T-helper 9 cell (primary cell): Measurements from ENCODE around the gene ZFR2.
A peak's percentile ranks its signal among the peaks of the same experiment; 100 is the strongest.

Source experiments
- DNase-seq: peaks from one replicate; pipeline ENCODE4 v3.0.0-alpha.2; 2020

The ZFR2 gene

DNA sequence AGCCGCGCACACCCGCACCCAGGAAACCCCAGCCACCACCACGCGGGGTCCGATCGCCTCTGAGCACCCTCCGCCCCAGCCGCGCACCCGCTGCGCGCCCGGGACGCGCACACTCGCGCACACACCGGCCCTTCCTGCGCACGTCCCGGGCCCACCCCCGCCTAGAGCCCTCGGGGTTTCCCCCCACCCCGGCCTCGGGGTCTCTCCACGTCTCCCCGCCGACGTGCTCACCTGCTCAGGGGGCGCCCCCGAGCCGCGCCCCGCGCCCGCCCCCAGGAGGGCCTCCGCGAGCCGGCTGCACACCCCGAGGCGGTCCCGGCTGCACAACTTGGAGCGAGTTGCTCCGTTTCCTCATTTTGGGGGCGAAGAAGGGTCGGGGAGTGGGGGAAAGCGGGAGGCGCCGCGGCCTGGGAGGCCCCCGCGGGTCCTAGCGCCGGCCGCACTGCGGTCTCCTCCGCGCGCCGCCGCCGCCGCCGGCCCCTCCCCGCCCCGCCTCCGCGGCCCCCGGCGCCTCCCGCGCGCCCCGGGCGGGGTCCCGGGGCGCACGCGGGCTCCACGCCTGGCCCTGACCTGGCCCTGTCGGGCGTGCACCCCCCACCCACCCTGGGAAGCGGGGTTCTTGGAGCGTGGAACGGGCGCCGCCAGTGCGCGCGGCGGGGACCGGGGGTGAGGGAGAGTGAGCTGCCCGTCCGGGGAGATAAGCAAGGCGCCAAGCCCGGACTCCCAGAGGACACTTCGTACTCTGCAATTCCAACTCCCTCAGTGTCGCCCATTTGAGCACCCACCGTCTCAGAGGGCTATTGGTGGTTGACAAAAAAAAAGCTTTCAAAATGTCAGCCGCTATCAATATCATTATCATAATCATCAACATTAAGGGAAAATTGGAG is 82.7 kb downstream of the ZFR2 start, which contains the start of gene MATK:
Gene MATK, minus strand, starts transcription at position 444 of the 887 bp plus-strand sequence. CDS start 1,246 bp downstream, outside the sequence.
- no peak for DNase-seq

DNA sequence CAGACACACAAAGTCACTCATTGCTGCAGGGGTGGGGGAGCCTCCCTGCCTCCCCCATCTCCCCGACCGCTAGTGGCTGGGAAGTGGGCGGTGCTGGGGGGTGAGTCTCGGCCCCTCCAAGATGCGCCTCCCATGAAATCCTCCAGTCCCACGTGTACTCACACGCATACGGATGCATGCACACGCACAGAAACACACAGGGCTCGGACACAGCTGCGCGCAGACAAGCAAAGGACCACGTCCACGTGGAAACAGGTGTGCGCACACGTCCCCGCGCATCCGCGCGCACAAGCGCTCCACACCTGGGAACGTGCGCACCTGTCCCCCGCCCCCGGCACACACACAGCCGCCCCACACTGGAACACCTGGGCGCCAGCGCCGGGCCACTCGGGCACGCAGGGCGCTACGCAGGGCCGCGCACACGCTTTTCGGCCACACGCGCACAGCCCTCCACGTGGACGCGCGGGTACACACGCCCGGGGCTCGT is 83.3 kb downstream of the ZFR2 start:
- no peak for DNase-seq

DNA sequence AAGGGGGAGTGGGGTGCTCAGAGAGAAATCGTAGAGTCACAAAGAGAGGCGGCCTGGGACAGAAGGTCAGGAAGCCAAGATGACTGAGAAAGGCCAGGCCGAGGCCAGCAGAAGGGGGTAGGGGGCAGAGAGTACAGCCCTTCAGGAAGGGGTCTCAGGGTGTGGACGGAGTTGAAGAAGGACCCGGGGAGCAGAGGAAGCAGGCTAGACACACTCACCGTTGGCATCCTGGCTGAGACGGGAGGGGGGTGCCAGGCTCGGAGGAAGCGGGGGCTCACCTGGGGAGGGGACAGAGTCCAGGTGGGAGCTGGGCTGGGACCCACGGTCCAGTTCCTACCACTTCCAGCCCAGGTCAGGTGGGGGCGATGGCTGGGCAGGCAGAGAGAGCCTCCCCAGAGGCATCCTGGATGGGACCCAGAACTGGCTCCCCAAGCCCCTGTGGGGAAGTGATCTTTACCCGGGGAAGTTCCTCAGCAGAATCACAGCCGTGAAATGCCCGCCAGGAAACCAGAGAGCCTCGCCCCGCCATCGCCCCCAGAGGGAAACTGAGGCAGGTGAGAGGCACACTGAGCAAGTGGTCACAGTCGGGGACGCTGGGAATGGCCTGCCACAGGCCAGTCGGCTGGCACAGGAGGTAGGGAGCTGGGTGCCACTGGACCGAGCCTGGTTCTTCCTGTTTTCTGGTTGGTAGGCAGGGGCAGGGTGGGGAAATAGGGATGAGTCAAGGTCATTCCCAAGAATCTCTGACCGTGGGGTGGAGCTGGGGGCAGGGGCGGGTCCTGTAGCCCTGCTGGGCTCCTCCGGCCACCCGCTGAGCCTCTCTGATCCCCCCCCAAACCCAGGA is 84.0 kb downstream of the ZFR2 start:
- DNase-seq = no peak

DNA sequence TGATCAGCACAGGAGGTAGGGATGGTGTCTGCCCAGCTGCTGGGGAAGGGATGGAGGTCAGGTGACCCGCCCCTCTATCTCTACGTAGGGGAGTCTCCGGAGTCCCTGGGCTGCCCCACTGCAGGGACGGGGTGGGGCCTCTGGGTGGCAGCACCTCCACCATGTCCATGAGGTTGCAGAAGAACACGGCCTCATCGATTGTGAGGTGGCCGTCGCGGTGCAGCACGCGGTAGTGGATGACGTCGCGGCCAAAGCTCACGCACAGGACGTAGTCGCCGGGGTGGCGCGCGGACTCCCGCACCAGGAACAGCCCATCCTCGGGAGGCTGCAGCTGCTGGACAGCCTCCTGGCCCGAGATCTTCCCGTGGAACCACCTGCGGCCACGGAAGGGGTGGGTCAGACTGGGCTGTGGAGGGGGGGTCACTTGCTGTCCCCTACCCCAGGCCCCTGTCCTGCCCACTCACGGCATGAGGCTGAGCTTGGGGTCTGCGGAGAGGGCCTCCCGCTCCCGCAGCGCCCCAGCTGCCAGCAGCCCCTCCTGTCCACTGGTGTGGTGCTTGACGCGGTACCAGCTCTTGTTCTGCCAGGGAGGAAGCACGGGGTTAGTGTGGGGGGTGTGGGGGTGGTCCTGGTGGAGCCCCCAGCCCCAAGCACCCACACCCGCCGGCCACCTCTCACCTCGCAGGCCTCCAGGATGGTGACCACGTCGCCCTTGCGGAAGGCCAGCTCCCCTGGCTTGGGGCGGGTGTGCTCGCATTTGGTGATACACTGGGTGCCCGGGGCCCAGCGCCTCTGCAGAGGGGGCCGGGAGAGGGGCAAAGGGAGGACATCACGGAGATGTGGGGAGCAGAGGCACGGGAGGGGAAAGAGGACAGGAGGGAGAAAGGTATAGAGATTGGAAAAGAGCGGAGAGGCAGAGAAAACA is 84.9 kb downstream of the ZFR2 start:
- DNase-seq = peak; percentile 16

DNA sequence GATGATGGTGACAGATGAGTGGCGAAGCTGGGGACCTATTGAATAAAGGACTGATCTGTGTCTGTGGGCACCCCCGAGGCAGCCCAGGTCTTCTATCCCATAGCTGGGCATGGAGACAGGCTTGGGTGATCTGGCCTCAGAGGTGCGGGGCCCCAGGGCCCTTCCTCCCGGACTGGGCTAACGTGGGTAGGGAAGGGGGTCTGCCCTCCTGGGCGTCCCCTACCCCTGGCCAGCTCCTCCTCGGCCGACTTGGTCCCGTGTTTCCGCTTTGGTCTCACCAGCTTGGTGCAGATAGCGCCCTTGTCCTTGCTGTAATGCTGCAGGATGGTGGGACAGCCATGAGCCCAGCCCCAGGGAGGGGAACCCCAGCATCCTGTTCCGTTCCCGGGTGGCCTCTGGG is 85.9 kb downstream of the ZFR2 start:
- no peak for DNase-seq

DNA sequence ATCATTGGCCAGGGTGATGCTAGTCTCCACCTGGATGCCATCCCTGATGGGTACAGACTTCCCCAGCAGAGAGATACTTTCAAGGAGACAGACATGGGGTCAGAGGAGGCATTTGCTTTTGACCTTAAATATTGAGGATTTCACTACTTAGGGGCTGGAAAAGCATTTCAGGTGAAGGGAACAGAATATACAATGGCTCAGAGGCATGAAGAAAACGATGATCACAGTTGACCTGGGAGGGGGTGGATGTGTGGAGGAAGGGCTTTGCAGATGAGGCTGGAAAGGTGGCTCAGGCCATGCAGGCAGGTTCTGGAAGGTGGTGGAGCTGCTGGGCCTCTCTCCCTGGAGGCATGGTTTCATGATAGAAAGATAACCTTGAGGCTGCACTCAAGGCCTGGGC is 86.5 kb downstream of the ZFR2 start:
- no peak for DNase-seq

DNA sequence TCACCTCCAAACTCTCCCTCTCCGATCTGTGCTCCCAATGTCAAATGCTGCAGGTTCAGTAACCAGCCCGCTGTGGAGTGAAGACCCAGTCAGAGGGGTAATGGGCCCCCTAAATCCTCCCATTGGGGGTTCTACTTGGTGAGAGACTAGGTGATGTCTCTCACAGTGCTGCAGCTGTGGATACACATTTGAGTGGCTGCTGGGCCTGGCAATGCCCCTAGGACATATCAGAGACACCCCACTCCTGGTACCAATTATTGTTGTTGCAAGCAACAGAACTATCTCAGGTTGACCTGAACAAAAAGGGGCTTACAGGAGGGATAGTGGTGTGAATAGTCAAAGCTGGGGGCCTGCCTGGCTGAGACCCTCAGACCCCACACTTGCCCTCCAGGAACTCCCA is 87.2 kb downstream of the ZFR2 start:
- no peak for DNase-seq

DNA sequence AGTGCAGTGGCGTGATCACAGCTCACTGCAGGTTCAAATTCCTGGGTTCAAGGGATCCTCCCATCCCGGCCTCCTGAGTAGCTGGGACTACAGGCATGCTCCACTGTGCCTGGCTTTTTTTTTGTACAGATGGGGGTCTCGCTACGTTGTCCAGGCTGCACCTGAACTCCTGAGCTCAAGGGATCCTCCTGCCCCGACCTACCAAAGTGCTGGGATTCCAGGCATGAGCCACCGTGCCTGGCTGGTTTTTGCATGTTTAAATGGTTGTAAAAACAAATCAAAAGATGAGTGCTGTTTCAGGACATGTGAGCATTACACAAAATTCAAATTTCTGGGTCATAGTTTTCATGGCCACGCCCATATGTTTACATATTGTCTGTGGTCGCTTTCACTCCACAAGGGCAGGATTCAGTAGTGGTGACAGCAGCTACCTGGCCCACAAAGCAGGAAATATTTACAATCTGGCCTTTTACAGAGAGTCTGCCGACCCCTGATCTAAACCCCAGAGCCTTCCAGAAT is 88.0 kb downstream of the ZFR2 start:
- no peak for DNase-seq

DNA sequence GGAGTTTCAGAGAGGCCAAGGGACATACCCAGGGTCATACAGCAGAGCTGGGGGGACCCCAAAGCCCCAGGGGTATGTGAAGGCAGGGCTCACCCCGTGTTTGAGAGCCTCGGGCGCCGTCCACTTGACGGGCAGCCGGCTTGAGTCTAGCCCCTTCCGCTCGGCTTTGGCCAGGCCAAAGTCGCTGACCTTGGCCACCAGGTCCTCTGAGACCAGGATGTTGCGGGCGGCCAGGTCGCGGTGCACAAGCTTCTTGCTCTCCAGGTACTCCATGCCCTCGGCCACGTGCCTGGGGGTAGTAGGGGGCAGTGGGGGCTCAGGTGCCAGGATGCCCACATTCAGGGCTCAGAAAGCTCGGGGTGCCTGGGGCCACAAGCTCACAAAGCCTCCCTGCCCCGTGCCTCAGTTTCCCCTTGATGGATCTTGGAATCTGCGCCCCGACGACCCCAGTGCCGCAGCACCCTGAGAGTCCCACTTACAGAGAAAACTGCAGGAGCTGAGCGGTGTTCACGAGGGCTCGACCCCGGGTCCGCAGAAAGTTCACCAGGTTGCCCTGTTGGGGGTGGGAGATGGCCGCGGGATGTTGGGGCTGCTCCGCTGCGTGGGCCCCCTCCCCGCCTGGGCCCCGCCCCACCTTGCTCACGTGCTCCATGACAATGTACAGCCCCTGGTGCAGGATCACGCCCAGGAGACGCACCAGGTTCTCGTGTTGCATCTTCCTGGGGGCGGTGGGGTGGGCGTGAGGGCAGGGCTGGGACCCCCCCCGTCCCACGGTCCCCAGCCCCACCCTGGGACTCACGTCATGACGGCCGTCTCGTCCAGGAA is 89.7 kb downstream of the ZFR2 start:
- DNase-seq = no peak

DNA sequence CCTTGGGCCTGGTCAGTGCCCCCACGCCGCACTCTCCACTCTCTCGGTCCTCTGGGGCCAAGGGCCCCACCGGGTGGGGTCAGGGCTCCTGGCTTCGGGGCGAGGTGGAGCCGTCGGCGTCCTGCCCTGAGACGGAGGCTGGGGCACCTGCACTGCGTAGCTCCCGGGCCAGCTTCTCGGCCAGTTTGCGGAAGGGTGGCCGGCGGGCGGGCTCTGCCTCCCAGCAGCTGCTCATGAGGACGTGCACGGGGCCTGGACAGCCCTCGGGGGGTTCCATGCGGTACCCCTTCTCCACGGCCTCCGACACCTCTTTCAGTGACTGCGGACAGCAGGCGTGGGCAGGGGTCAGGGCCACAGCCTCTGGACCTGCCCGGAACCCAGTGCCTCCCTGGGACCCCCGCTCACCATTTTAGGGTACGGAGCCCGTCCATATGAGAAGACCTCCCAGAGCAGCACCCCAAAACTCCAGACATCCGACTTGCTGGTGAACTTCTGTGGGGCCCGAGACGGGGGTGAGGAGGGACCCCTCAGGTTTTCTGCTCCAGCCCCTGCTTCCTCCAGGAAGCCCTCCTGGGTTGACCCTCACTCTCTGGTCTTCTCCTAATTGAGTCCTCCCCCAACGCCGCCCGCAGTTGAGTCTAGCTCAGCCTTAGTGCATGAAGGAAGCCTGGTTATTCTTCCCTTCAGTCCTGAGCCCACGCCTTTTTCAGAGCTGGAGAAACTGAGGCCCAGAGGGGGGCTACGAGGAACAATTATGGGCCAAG is 90.6 kb downstream of the ZFR2 start:
- no peak for DNase-seq

DNA sequence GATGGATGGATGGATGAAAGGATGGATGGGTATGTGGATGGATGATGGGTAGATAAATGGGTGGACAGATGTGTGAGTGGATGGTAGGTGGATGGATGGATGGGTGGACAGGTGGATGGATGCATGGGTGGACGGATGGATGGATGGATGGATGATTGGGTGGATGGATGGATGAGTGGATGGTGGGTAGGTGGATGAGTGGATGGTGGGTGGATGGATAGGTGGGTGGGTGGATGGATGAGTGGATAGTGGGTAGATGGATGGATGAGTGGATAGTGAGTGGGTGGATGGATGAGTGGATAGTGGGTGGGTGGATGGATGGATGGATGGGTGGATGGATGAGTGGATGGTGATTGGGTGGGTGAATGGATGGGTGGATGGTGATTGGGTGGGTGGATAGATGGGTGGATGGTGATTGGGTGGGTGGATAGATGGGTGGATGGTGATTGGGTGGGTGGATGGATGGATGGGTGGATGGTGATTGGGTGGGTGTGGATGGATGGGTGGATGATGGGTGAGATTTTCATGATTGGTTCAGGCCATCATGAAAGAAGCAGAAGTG is 92.3 kb downstream of the ZFR2 start:
- DNase-seq = no peak

DNA sequence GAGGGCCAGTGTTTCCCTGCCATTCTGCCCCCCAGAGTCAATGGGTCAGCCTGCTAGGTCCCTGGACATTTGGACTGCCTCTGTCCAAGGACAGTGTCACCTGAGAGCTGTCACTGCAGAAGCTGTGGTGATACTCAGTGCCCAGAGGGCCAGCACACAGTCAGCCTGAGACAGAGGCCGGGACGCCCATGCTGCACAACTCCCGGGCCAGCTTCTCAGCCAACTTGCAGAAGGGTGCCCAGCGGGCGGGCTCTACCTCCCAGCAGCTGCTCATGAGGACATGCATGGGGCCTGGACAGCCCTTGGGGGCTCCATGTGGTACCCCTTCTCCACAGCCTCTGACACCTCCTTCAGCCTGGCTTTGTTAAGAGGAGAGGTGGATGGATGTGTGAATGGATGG is 93.0 kb downstream of the ZFR2 start:
- DNase-seq = no peak

DNA sequence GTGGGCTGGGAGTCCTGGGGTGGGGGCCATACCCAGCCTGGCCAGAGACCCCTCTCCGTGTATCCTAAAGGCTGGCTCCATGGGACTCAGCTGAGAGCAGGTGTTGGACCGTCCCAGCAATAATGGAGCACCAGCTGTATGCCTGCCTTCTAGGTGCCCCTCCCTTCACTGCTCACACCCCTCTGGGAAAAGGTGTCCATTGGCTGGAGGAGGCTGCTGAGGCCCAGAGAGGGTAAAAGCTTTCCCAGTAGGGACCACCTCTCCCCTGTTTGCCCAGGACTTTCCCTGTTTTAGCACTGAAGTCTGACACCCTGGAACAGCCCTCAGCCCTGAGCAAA is 93.5 kb downstream of the ZFR2 start:
- no peak for DNase-seq

DNA sequence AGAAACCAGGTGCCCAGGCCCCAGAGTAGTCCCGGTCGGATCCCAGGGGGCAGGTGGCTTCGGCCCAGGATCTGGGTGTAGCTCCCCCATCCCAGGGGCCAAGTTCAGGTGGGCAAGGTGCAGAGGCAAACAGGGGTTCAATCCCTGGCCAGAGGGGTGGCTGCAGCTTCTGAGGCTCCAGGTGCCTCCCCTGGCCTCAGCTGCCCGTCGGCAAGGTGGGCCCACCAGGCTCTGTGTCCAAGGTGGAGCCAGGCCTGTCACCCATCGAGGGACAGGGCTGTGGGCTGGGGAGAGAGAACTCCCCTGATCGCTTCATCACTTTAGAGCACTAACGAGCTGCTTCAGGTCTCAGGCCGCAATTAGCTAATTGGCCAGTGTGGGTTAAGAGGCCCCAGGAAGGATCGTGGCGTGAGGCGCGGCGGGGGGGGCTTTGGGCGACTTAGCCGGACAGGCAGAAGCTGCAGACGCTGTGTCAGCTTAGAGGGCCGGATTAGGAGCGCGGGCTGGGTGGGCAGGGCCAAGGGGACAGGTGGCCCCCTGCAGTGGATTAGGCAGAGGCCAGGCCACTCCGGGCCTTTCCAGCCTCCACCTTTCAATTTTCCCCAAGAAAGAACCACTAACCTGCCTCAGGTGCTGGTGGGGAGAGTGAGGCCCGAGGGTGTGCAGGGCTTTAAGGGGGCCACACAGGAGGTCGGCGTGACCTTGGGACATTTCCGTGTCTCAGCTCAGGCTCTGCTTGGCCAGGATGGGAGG is 94.0 kb downstream of the ZFR2 start:
- no peak for DNase-seq

DNA sequence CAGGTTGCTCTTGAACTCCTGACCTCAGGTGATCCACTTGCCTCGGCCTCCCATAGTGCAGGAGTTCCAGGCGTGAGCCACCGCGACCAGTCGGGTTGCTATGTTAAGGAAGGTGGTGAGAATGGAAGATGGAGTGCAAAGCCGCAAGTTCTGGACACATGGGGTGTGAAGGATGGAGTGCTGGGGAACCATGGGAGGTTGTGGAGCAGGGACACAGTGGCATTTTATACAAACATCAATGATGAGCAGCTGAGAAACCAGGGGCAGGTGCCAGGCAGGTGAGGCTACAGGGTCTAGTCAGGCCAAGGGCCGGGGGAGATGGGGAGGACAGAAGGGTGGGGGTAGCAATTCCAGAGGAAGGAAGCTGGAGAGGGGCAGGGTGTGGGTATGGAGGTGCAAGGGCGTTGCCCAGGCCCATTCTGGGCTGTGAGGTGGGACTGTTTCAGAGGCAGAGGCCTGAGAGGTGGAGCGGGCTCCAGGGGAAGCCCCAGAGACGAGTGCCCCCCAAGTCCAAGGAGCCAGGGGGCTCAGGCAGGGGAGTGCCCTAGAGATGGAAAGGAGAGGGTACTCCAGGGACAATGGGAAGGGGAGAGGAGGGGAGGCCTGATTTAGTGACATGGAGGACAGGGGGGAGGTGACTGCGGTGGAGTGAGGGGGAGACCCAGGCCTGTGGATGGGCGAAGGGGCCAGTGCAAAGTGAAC is 94.9 kb downstream of the ZFR2 start:
- DNase-seq = no peak

DNA sequence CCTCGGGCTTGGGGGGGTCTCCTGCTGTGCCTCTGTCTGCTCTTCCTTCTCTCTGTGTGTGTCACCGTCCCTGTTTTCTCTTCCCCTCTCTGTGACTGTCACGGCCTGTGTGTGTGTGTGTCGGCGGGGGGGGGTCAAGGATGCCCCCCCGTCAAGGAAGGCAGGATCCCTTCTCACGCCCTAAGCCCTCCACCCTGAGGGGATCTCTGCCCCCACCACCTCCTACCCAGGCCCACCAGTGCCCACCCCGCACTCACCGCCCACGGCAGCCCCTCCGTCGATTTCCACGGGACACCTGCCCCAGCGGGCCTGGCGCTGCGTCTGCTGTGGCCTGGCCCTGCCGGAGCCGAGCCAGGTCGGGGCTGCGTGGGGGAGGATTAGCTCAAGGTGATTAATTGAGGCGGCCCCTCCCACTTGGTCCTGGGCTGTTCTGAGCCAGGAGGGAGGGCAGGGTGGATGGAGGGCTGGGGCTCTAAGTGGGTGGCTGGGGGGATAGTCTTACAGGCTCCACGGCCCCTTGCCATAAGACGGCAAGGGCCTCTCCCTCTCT is 96.9 kb downstream of the ZFR2 start, which contains the start of gene RAX2:
Gene RAX2, minus strand, starts transcription at position 323 of the 550 bp plus-strand sequence. CDS start 486 bp downstream, outside the sequence.
- DNase-seq = no peak

DNA sequence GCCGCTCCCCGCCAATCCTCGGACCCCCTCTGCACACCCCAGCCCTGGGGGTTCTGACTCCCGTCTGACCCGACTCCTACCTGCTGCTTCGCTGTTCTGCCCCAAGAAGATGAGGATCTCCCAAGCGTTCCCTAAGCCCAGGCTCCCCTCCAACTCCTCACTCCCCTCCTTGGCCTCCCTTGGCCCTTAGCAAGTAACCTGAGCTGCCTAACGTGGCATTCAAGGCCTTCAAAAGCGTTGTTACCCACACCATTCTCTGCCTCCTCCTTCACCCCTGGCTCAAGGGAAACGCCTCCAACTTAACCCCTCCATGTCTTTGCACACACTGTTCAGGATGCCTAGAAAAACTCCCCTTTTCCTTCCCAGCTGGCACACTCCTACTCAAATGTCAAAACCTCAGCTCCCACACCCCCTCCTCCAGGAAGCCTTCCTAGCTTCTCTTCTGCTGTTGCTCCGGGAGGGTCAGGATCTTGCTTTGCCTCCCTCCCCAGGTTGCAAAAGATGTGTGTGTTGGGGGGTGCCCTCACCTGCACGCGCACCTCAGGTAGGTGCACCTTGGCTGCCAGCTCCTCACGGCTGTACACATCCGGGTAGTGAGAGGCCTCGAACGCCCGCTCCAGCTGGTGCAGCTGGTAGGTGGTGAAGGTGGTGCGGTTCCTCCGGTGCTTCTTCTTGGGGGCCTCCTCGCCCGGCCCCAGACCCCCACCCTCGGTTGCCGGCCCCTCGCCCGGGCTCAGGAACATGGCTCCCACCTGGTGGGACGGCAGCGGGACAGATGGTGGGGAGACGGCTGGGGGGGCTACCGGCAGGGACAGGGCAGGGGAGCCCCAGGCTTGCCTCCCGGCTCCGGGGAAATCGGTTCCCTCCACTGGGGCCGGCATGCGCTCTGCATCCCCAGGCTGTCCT is 97.6 kb downstream of the ZFR2 start:
- DNase-seq = no peak
